NT2/D1 (cell line): ENCODE results near the gene HHLA2.

Source experiments
- SUZ12 ChIP-seq: IDR thresholded peaks from 2 replicates; pipeline ENCODE4 v1.6.1; 2011; ENCODE audit not compliant: insufficient read length, insufficient read depth; ENCODE audit errors: extremely low read depth
- YY1 ChIP-seq: IDR thresholded peaks from 2 replicates; pipeline ENCODE4 v1.6.1; 2011; ENCODE audit not compliant: insufficient read length, insufficient read depth

DNA sequence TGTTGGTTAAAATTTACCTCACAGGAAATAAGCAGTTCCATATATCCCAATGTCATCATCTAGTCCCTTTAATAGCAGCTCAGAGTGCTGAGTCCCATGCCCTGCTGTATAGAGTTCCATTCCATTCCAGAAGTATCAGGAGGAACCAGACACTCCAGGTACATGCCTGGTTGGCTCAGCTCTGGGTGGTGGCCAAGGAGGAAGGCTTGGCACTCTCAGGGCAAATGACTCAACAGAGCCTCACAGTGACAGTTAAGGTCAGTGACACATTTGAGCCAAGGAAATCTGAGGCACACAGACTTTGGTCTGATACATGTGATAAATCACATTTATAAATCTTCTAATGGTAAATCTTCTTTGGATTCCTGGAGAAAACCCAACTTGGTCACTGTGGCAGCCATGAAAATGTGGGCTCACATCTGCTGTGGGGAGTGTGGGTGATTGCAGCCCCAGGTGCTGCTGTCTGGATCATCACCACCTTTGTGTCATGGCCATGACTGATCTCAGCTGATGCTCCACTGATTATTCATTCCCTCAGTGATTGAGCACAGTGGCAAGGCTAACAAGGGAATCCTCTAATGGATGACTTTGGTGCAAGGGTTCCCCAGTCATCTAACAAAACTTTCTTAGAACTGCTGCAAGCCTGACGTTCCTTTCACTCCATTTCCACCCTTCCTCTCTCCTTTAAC is 9.3 kb downstream of the HHLA2 start:
- TF ChIP-seq SUZ12 (no peak), YY1 (no peak)
